Measurements from ENCODE around the gene RIPK4. TPM values are rescaled to one million over a fixed set of nuclear protein-coding genes. Genes with fewer than 3 reads are reported as not detected.
"Not testable (repeated sequence)": the region's sequence is repeated elsewhere in the genome, so short reads cannot be mapped to it uniquely, and the experiment has no call there.

The RIPK4 gene
- polyA plus RNA-seq, 3 donors = 1.9 to 9.2 TPM; not detected in 1

DNA sequence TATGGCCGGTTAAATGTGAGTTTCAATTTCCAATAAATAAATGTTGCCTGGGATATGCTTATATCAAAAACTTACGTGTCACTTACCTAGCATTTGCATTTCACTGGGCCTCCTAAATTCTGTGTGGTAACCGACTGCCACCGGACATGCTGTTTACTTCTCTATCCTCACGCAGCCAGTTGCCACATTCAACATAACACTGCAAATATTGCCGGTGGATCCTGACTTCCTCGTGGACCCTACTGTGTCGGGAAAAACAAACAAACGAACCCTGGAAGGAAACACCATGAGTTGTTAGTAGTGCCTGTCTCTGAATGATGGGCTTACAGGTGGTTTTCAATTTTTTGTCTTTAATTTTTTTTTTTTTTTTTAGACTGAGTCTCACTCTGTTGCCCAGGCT, 54.1 kb downstream of the RIPK4 start:
- WGBS, 3 donors = 22 to 60% (median 24%) methylated on average over 9 of the region's 9 CpGs
- no peak overlapping the region for H3K27ac ChIP-seq (ENCODE audit: low read depth, low read length)

- H3K27ac ChIP-seq (ENCODE audit: low read depth, low read length) = no peak overlapping the region
- 18 to 65% (median 21%) methylated on average over 18 of the region's 18 CpGs for WGBS, 3 donors
Measured at GRCh38 chr21:41712201-41712600, 54.7 kb downstream of the RIPK4 start.

GRCh38 chr21:41711416-41712007, 55.3 kb downstream of the RIPK4 start:
- 62 to 70% (median 64%) methylated on average over 13 of the region's 13 CpGs for WGBS, 3 donors
- no peak overlapping the region for H3K27ac ChIP-seq (ENCODE audit: low read depth, low read length)

GRCh38 chr21:41710823-41711160, 56.1 kb downstream of the RIPK4 start:
- WGBS, 3 donors = 66 to 77% (median 75%) methylated on average over 8 of the region's 8 CpGs
- H3K27ac ChIP-seq (ENCODE audit: low read depth, low read length) = no peak overlapping the region

DNA sequence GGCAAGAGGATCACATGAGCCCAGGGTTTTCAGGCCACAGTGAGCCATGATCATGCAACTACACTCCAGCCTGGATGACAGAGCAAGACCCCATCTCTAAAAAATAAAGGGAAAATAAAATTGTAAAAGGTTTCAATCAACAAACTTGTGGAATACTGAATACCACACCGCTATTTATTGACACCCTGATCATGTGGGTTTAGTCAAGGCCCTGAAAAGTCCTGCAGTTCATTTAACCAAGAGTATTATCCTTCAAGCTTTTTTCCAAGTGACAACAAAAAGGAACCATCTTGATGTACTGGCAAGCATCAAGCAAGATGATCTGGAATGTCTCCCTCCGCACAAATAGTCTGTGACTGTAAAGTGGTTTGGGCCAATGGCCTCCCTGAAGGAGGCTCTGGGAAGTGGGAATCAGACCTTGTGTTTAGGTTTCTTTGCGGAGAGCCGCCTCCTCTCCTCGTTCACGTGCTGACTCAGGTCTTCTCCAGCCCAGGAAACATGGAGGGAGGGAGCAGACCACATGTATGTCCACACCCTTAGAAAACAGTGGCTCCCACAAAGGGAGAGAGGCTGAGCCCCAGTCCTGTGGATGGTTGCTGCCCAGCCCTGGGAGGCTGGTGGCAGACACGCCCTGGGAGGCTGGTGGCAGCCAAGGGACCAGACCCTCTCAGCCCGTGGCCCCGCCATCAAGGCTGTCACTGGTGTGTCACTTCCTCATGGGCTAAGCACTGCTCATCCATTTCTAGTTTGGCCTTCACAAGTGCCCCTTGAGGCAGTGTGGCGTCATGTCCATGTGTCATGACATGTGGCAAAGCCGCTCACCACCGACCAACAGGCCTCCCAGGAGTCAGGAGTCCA, 56.7 kb downstream of the RIPK4 start:
- WGBS, 3 donors = 80 to 95% (median 86%) methylated on average over 12 of the region's 12 CpGs
- no peak overlapping the region for H3K27ac ChIP-seq (ENCODE audit: low read depth, low read length)

- 72 to 81% (median 81%) methylated on average over 7 of the region's 7 CpGs for WGBS, 3 donors
- H3K27ac ChIP-seq (ENCODE audit: low read depth, low read length) = no peak overlapping the region
Measured at GRCh38 chr21:41709166-41709565, 57.7 kb downstream of the RIPK4 start.

GRCh38 chr21:41707960-41708330, 58.9 kb downstream of the RIPK4 start:
- no peak overlapping the region for H3K27ac ChIP-seq (ENCODE audit: low read depth, low read length)

- WGBS, 3 donors = 48 to 62% (median 50%) methylated on average over 6 of the region's 6 CpGs
- no peak overlapping the region for H3K27ac ChIP-seq (ENCODE audit: low read depth, low read length)
Measured at GRCh38 chr21:41707231-41707959, 59.5 kb downstream of the RIPK4 start.

DNA sequence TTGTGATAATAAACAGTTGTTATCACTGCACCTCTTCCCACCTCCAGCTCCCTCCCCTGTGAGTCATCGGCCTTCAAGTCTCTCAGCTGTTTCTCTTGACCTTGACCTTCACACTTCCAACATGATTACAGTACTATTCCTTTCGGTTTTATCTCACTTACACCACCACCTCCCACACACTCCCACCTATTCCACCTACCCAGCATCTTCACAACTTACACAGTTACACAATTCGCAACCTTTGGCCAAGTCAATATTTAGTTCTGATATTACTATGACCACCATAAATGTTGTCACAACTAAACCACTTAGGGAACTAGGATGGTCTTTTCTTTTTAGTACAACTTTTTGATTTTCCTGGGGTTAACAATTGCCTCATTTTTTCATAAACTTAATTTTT, 60.2 kb downstream of the RIPK4 start:
- WGBS, 3 donors = 27 to 62% (median 43%) methylated on average over 3 of the region's 3 CpGs
- no peak overlapping the region for H3K27ac ChIP-seq (ENCODE audit: low read depth, low read length)

- WGBS, 3 donors = 63 to 72% (median 72%) methylated on average over 4 of the region's 4 CpGs
- no peak overlapping the region for H3K27ac ChIP-seq (ENCODE audit: low read depth, low read length)
Measured at GRCh38 chr21:41706263-41706639, 60.6 kb downstream of the RIPK4 start.

- H3K27ac ChIP-seq (ENCODE audit: low read depth, low read length) = no peak overlapping the region
- WGBS, 3 donors = 87 to 95% (median 90%) methylated on average over 16 of the region's 16 CpGs
Measured at GRCh38 chr21:41705546-41706262, 61.1 kb downstream of the RIPK4 start.

DNA sequence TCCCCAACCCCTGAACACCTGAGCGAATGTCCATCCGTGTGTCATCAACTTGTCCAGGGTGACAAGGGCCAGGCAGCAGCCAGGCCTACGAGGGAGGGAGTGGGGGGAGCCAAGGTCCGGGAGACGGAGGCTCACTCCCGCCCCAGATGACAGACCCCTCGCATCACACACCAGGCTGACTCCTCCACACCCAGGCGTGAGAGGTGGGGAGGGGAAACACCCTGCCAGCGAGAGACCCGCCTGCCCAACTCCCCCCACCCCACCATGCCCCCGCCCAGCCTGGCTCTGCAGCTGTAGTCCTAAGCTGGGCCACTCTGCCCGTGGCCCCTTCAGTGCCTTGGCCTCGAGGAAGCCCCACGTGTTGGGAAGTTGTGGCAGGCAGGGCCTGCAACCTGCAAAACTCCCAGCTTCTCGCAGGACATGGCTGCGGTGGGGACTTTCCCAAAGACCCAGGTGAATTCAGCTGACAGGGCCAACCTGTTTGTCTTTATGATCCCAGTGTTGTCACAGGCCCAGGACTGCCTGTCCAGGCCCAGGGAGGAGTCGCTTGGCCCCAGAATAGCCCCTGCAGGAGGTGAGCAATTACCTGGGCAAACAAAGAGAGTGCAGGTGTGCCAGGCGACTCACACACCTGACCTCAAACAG, 62.9 kb downstream of the RIPK4 start:
- H3K27ac ChIP-seq (ENCODE audit: low read depth, low read length) = no peak overlapping the region
- WGBS, 3 donors = 70 to 76% (median 76%) methylated on average over 18 of the region's 18 CpGs

GRCh38 chr21:41701749-41702148, 65.1 kb downstream of the RIPK4 start:
- WGBS, 3 donors = 77 to 80% (median 80%) methylated on average over 10 of the region's 10 CpGs
- no peak overlapping the region for H3K27ac ChIP-seq (ENCODE audit: low read depth, low read length)

DNA sequence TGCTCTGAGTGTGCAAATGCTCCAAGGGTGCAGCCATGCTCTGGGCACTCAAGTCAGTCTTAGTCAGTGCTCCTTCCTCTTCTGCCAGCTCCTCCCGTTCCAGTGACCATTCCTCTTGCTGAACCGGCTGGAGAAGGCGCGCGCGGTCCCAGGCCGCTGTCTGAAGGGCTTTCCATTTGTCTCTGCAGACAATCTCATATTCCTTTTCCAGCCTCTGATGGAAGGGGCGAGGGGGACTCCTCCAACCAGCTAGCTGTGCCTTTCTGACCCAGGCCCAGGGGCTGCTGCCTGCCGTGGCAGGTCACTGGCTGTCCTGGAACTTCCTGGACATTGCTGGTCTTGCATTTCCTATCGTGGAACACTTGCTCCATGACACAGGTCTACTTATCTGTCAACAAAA, 67.5 kb downstream of the RIPK4 start:
- 79 to 91% (median 86%) methylated on average over 10 of the region's 10 CpGs for WGBS, 3 donors
- no peak overlapping the region for H3K27ac ChIP-seq (ENCODE audit: low read depth, low read length)

GRCh38 chr21:41698071-41698470, 68.8 kb downstream of the RIPK4 start:
- H3K27ac ChIP-seq (ENCODE audit: low read depth, low read length) = no peak overlapping the region
- WGBS, 3 donors = 92 to 97% (median 94%) methylated on average over 11 of the region's 11 CpGs

DNA sequence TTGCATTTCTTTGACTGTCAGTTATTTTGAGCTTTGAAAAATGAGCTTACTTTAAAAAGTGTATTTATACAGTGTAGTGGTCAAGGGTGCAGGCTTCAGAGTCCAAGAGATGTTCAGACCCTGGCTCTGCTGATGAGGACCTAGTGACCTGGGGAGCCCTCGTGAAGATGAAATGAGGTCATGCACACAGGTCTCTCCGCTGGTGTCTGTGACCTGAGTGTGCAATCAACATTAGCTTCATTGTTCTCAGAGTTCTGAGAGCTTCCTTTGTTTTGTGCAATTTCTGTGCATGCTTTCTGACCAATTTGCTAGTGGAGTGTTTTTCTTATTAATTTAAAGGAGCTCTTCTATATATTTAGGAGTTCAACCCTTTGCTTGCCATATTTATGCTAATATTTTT, 71.3 kb downstream of the RIPK4 start:
- no peak overlapping the region for H3K27ac ChIP-seq (ENCODE audit: low read depth, low read length)
- WGBS, 3 donors = 63 to 70% (median 70%) methylated on average over 2 of the region's 2 CpGs

DNA sequence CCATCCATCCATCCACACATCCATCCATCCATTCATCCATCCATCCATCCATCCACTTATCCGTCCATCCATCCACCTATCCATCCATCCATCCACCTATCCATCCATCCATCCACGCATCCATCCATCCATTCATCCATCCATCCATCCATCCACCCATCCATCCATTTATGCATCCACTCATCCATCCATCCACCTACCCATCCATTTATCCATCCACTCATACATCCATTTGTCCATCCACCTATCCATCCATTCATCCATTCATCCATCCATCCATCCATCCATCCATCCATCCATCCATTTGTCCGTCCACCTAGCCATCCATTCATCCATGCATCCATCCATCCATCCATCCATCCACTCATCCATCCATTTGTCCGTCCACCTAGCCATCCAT, 72.8 kb downstream of the RIPK4 start:
- WGBS, 3 donors = 84 to 89% (median 86%) methylated on average over 4 of the region's 4 CpGs
- H3K27ac ChIP-seq (ENCODE audit: low read depth, low read length) = not testable (repeated sequence)

DNA sequence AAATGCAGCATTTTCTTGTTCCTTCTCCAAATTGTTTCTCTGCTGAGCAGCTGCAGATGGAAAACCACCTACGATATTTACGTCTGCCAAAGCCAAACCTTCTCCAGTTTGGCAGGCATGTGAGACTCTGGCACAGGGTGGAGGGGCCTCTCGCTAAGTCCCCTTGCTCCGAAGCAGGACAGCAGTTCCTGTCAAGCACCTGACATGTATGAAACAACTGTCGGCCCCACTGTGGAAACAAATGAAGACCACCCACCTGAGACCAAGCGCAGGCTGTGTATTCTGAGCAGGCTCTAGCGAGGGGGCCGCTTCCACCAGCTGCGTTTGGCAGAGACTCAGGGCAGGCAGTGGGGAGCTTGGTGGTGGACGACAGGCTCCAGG, 74.7 kb downstream of the RIPK4 start:
- no peak overlapping the region for H3K27ac ChIP-seq (ENCODE audit: low read depth, low read length)
- WGBS, 3 donors = 55 to 84% (median 60%) methylated on average over 10 of the region's 10 CpGs

Measured in adipose tissue (tissue), 3 donors.